GM18517 (cell line): ENCODE data around the gene ARHGEF16.

Experiments used
- ATAC-seq: cut with Tn5 transposase; IDR thresholded peaks from one replicate; pipeline ENCODE4 v1.9.1; 2021; ENCODE audit warnings: mild to moderate bottlenecking, moderate library complexity; ENCODE audit not compliant: unreplicated experiment

The ARHGEF16 gene

DNA sequence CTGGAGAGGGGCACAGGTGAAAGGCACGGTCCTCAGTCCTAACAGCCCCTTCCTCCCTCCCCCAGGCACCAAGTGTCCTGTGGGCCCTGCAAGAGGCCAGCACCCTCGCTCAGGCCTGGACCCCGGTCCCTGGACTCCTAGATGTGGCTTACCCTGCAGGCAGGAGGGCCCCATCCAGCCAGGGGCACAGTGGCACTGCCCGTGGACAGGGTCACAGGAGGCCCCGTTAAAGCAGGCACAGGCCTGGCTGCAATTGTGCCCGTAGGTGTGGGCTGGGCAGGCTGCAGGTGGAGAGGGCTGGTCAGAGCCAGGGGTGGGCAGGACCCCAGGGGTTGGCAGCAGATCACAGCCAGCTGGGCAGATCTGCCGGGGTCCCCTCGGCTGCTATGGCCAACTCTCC lies 44.5 kb downstream of the ARHGEF16 start:
- no peak for ATAC-seq

DNA sequence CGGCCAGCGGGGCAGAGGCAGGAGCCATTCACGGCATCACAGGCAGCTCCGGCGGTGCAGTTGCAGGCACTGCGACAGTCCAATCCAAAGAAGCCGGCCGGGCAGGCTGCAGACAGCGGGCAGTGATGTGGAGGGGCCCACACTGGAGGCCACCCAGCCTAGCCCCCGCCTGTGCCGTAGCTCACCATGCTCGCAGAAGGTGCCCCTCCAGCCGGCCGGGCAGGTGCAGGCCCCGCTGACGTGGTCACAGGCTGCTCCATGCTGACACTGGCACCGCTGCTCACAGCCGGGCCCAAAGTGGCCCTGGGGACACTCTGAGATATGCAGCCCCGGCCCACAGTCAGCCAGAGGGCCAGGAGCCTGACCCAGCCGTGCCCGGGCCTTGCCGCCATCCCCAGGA lies 45.1 kb downstream of the ARHGEF16 start:
- no peak for ATAC-seq

DNA sequence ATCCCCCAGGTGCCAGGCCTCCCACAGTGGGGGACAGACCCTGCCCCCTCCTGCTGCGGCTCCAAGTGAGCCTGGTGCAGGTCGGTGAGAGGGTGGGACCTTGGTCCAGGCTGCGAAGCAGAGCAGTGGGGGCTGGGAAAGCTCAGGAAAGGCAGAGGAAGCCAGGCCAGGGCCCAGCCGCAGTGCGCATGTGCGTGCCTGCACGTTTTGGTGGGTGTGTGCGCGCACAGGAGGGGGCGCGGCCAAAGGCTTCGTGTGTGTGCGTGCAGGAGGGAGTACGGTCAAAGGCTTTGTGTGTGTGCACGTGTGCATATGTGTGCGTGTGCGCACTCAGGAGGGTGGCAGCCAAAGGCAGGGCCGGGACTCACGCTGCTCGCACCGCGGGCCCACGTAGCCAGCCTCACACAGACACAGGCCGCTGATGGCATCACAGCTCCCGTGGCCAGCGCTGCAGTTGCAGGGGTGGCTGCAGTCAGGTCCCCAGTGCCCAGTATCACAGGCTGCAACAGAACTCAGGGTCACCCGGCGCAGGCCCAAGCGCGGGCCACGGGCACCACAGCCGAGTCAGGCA lies 45.9 kb downstream of the ARHGEF16 start:
- ATAC-seq: no peak

DNA sequence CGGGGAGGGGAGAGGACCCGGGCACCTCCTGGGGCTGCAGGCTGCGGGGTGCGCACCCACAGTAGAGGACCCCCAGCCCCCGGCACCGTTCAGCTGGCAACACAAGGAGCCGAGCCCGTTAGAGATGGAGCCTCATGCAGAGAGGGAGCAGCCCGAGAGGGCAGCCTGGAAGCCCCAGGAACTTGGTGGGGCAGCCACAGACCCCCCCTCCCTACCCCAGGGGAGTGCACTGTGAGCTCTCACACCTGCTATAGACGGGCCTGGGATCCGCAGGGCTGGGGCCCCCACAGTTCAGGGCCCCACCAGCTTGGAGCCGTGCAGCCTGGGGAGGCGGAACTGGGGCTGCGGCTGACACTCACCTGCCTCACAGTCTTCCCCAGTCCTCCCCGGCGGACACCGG lies 47.0 kb downstream of the ARHGEF16 start:
- ATAC-seq: no peak

DNA sequence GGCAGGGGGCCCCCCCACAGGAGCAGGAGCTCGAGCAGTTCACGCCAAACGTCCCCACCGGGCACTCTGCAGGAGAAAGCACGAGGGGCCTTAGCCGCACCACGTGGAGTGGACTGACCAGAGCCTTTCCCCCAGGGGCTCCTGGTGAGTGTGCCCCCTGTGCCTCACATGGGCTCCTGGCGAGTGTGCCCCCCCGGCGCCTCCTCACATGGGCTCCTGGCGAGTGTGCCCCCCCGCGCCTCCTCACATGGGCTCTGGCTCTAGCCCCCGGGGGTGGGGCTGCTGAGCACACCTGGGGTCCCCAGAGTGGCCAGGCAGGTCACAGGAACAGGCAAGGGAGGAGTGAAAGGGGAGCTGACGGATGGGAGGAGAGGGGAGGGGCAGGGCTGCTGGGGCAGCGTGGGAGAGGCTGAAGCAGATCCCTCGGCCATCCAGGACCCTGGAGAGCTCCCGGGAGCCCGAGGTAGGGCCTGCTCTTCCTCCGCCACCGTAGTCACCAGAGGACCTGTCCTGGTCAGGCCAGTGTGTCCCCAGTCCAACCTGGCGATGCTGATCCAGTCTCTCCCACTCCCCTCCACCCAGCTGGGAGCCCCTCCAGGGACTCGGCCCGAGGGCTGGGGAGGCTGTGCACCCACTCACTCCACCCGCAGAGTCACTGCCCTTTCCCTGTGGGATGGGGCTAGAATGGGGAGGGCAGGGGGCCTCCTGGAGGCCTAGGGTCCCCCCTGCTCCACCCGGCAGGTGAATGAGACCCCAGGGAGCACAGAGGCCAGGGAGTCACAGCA lies 47.6 kb downstream of the ARHGEF16 start:
- no peak for ATAC-seq

DNA sequence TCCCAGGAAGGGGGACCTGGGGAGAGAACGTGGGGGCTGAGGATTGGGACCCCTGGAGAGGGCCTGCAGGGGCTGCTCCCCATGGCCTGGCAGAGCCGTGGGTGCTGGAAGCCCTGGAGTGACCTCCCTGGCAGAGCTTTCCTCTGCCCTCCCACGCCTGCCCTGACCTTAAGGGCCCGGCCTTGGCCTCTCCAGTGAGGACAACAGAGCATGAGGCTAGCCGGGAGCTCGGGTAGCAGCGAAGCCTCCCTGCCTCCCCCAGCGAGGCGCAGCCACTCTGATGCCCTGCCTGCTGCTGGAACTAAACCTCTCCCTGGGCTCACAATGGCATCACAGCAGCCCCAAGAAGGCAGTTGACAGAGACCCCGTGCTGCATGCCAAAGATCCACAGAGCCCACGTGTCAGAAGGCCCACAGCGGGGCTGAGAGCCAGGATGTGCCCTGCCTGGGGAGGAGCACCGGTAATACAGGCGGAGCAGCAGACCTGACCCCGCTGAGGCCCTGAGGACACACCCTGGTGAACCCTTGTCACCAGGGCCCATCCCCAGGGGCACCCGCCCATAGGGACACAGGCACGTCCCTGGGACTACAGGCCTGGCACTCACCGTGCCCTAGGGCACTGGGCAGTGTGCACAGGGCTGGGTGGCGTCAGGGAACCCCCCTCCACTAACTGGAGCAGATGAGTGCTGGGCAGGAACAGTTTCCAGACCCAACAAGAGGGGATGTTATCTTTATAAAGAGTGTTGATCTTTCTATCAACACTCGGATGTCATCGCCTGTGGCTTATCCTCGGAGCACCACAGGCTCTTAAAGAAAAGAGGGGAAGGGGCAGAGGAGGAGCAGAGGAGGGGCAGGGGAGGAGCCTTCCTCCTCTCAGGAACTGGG lies 48.4 kb downstream of the ARHGEF16 start:
- ATAC-seq: no peak

DNA sequence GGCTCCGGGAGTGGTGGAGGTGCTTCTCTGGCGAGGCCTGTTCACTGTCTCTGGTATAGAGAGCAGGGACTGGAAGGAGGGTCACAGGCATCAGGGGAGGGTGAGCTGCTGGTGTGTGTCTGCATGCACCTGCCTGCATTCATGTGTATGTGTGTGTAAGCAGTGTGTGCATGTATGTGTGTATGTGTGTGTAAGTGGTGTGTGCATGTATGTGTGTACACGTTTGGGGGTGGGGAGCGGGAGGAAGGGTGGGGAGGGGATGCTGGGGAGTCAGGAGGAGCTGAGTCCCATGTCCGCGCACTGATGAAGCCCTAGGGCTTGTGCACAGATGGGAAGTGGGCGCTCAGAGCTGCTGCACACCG lies 49.0 kb downstream of the ARHGEF16 start:
- ATAC-seq: no peak

DNA sequence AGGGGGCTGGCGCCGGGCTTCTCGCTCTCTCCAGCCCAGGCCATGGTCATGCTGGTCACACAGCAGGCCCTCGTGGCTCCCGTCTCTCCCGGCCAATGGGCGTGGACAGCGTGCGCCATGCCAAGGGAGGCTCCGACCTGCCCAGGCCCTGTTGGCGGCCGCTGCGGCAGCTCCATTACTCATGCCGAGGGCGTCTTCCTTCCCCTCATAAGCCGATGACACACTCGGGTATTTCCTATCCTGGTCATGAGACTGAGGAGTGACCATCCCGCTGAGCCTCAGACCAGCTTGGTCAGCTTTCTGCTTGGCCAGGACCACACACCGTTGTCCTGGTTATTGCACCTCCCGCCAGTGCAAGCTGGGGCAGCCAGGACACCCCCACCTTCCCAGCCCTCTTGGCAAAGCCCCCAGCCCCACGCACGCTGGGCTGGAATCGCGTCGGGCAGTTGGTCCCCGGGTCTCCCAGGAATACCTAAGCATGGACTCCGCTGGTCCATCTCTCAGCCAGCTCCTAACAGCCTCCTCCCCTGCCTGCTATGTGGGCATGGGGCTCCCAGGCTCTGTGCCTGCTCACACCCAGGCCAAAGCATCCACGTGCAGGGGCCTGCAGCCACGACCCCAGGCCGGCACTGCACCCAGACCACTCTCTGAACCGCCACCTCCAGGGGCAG lies 49.8 kb downstream of the ARHGEF16 start:
- no peak for ATAC-seq

DNA sequence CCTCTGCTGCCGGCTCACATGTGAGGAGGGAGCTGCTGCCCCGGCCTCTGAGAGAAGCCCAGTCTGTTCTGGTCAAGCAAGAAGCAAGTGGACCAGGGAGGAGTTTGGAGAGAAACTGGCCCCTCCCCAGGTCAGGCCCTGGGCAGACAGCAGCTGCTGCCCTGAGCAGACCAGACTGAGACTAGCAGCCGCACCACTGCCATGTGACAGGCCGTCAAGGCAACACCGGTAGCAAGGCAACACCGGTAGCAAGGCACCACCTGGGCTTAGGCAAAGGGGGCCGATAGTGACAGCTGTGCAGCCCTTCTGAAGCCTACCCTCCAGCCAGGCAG lies 50.3 kb downstream of the ARHGEF16 start:
- no peak for ATAC-seq

DNA sequence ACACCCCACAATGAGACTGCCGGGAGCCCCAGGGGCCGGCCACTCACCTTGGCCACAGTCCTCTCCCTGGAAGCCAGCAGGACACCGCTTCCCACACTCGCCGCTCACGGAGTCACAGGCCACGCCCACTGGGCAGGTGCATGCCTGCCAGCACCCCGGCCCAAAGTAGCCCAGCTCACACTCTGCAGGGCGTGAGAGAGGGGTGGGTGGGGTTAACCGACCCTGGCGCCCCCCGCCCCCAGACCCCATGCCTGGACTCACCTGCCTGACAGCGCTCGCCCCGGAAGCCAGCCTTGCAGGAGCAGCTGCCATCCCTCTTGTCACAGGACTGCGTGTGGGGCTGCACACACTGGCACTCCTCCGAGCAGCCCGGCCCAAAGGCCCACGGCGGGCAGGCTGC lies 50.7 kb downstream of the ARHGEF16 start:
- no peak for ATAC-seq

DNA sequence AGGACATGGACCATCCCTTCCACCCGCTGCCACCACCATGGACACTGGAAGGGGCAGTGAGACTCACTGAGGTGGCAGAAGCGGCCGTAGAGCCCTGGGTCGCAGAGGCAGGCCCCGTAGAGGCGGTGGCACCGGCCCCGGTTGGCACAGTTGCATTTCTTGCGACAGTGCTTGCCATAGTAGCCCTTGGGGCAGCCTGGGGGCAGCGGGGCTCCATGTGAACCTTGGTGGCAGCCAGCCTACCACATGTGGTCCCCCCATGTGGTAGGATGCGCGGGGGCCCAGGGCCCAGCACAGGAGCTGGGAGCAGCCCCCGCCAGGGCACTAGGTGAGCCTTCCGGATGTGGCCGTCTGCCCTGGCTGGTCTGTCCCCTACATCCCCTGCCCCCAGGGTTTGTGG lies 51.6 kb downstream of the ARHGEF16 start:
- ATAC-seq: no peak

DNA sequence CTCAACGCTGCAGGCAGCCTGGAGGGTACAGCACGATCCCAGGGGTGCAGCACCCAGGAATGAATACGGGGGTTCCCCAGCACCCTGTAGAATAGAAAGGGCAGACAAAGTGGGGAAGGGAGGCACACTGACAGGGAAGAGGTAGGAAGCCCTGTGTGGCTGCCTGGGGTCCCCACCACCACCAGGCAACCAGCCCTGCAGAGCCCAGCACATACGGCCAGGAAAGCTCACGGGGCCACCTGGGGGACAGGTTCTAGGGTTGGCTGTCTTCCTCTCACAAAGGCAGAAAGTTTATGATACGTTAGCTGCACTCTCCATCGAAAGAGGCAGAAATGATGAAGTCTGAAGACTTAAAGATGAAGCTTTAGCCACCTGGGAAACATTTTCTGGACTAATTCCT lies 52.5 kb downstream of the ARHGEF16 start:
- ATAC-seq: no peak

DNA sequence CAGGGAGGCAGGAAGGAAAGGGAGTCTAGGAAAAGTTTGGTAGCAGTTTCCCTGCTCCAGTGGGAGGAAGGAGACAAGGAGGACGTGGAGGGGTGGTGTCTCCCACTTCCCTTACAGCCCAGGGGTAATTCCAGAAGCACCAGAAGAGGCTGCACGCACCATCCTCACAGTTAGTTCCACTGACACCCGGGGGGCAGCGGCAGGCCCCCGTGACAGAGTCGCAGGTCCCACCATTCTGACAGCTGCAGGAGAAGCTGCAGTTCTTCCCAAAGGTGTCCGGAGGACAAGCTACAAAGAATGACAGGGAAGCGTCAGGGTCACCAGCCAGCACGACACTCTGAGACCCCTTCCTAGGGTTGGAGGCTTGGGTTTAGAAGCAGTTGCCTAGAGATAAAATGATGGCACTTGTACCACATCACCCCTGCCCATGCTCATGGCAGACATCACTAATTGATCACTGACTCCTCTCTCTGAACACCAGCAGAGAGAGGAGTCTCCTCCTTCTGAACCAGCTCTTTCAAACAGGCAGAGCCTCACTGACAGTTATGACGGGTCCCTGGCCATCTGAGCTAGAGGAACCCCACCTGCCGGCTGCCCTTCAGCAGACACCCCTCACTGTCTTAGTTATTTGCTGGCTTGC lies 53.3 kb downstream of the ARHGEF16 start:
- ATAC-seq: no peak

DNA sequence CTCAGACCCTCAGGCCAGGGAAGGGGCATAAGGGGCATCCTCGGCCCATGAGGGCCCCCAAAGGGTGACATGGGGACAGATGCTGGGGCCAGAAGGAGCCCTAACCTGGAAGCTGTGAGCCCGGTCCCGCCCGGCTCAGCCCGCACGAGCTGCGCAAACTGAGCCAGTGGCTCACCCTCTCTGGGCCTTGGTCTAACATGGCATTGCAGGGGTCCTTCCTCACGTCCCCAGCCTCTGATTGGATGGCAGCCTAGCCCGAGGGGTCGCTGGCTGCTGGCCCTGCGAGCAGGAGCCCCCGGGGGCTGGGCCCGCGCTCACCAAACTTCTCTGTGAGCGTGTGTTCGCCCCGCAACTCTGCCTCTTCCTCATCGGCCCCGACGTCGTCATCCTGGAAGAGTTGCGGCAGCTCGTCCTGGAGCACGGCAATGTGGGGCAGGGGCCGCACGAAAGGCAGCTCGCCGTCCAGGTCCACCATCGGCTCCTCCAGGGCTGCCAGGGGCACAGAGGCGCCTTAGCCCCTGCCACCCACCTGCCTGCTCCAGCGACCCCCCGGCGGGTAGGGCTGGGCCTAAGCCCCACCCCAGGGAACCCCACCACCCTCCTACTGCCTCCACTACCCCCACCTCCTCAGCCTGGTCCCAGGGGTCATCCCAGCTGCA lies 54.4 kb downstream of the ARHGEF16 start:
- no peak for ATAC-seq

DNA sequence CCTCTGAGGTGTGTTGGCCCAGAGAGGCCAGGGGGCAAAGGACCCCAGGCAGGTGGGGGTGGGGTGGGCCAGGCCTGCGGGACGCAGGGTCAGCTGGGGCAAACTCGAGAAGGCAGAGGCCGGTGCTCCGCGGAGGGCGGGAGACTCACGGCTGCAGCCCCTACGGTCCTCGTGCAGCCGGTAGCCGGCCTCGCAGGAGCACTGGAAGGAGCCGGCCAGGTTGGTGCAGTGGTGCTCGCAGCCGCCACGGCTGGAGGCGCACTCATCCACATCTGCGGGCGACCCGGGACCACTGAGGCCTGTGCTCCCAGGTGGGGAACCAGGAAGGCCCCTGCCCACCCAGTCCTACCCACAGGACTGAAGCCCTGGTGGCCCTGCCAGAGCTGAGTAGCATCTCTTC lies 55.3 kb downstream of the ARHGEF16 start:
- no peak for ATAC-seq

DNA sequence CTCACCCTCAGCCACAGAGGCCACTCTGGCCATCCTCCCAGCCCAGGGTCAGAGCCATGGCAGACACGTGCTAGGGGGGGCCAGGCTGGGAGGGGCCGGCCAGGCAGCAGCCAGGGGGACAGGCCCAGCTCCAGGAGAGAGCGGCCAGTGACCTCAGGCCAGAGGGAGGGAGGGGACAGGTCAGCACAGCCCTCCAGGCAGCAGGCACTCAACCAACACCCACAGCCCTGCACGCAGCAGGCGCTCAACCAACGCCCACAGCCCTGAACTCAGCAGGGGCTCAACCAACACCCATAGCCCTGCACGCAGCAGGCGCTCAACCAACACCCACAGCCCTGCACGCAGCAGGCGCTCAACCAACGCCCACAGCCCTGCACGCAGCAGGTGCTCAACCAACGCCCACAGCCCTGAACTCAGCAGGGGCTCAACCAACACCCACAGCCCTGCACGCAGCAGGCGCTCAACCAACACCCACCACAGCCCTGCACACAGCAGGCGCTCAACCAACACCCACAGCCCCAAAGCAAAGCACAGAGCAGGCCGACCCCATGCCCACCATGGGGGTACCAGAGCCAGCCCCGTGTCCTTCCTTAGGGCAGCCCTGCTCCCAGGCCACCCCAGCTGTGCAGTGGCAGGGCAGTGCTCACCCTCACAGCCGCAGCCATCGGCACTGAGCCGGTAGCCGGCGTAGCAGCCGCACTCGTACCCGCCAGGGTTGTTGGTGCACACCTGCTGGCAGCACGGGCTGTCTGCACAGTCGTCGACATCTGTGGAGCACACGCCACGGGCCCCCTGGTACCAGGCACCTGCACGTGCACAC lies 55.9 kb downstream of the ARHGEF16 start:
- no peak for ATAC-seq

DNA sequence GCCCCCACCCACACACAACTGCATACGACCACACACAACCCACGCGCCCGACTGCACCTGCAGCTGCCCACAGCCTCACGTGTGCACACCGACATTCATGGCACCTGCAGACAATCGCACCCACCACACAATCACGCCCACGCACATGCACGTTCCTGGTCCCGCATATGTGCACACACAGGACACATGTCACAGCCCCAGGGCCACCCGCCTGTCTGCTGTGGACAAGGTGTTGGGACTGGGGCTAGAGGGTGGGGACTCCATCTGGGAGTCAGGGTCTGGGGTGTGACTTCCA lies 56.4 kb downstream of the ARHGEF16 start:
- ATAC-seq: no peak

DNA sequence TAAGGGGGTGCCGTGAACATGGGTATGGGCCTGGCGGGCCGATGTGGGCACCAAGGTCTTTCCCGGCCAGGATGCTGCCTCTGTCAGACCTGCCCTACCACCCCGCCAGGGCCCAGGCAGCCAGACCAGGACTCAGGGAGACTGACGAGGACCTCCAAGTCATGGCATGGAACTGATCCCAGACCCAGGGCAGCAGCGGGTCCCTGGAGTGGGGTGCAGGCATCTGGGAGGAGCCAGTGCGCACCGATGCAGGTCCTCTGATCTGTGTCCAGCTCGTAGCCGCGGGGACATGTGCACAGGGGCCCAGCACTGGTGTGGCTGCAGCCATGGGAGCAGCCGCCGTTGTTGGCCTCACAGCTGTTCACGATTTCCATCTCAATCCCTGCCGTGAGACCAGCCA lies 56.8 kb downstream of the ARHGEF16 start:
- ATAC-seq: no peak

DNA sequence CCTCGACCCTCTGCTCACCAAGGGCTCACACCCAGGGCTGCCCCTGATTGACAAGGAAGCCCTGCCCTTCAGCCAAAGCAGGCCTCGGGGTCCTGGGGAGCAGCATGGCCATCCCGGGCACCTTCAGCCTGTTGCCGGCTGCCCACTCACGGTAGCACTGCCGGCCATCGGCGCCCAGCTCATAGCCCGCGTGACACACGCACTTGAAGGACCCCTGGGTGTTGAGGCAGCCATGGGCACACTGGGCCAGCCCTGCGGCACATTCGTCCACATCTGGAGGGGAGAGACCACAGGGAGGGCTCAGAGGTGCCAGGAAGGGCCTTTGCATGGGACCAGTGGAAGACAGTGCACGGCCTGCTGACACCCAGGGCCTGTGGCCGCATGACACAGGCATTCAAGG lies 57.4 kb downstream of the ARHGEF16 start:
- no peak for ATAC-seq

DNA sequence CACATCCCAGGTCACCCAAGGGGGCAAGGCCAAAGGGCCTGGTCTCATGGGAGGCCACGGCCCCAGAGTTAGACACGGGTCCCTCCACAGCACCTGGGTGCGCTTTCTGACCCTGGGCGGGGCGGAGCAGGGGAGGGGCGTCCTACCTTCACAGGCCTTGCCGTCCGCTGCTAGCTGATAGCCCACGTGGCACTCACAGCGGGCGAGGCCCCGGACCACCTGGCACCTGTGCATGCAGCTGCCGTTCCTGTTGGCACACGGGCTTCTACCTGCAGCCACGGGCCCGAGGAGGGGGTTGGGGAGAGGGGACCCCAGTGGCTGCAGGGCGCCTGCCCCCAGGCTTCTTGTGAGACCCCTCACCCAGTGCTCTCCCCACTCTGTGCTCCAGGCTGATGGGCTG lies 59.9 kb downstream of the ARHGEF16 start:
- no peak for ATAC-seq
